ENCODE data around the gene ABLIM1. TPM values are rescaled to one million over a fixed set of nuclear protein-coding genes. Genes with fewer than 3 reads are reported as not detected.

ABLIM1 gene
- total and polyA plus RNA-seq, 10 of the 15 experiments (the other 5 are each of a cell fraction or from before 2014, with no cell fraction given): 14.2 to 50.5 (median 28.1) TPM

DNA sequence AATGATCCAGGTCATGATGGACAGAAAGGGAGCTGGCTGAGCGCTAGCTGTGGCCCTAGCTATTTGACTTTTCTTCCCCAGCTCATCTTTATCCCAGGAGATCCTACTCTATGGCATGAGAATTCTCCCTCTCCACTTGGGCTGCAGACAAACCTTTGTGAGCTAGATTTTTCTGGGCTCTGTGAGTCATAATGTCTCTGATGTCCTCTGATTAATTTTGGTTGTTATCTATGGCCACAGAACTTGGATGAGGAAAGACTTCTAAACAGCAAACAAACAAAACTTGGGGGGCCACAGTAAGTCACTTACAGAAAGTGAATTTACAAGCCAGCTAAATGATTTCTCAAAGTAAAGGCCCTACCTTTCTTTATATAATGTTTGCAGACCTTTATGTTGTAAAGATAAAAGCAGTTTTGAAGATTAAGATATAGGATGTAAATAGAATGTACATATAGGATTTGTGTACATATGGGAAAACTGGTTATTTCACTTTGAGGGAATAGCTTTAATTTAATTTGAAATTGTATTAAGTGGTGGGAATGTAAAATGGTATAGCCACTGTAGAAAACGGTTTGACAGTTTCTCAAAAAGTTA, 10.4 kb downstream of the ABLIM1 start (continued):
- TF ChIP-seq, protein P1, sequence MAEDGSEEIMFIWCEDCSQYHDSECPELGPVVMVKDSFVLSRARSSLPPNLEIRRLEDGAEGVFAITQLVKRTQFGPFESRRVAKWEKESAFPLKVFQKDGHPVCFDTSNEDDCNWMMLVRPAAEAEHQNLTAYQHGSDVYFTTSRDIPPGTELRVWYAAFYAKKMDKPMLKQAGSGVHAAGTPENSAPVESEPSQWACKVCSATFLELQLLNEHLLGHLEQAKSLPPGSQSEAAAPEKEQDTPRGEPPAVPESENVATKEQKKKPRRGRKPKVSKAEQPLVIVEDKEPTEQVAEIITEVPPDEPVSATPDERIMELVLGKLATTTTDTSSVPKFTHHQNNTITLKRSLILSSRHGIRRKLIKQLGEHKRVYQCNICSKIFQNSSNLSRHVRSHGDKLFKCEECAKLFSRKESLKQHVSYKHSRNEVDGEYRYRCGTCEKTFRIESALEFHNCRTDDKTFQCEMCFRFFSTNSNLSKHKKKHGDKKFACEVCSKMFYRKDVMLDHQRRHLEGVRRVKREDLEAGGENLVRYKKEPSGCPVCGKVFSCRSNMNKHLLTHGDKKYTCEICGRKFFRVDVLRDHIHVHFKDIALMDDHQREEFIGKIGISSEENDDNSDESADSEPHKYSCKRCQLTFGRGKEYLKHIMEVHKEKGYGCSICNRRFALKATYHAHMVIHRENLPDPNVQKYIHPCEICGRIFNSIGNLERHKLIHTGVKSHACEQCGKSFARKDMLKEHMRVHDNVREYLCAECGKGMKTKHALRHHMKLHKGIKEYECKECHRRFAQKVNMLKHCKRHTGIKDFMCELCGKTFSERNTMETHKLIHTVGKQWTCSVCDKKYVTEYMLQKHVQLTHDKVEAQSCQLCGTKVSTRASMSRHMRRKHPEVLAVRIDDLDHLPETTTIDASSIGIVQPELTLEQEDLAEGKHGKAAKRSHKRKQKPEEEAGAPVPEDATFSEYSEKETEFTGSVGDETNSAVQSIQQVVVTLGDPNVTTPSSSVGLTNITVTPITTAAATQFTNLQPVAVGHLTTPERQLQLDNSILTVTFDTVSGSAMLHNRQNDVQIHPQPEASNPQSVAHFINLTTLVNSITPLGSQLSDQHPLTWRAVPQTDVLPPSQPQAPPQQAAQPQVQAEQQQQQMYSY (CRISPR knock-in tag; IDR thresholded peaks at IDR 0.05): no peak
- TF ChIP-seq, protein P2, sequence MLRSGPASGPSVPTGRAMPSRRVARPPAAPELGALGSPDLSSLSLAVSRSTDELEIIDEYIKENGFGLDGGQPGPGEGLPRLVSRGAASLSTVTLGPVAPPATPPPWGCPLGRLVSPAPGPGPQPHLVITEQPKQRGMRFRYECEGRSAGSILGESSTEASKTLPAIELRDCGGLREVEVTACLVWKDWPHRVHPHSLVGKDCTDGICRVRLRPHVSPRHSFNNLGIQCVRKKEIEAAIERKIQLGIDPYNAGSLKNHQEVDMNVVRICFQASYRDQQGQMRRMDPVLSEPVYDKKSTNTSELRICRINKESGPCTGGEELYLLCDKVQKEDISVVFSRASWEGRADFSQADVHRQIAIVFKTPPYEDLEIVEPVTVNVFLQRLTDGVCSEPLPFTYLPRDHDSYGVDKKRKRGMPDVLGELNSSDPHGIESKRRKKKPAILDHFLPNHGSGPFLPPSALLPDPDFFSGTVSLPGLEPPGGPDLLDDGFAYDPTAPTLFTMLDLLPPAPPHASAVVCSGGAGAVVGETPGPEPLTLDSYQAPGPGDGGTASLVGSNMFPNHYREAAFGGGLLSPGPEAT (IDR thresholded peaks at IDR 0.05; ENCODE audit: low read depth): no peak

DNA sequence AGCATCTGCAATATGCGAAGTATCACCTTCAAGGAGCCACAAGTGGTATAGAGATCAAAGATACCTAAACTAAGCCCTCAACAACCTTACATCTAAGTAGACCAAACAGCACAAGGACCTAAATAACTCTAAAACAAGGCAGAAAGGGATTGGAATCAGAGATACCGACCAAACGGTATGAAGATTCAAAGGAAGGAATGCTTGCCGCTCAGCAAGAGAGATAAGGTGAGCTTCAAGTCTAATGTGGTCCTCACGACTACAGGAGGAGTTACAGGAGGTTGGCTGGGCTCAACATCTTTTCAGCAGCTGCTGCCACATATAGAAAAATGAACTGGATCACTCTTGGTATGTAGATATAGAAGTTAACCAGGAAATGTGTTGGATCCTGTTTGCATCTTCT, 11.6 kb downstream of the ABLIM1 start:
- no peak for ATAC-seq
- no peak overlapping the region for H2AFZ ChIP-seq (ENCODE audit: control insufficient read depth, low read depth, low read length)
- H4K20me1 ChIP-seq (ENCODE audit: control insufficient read depth, insufficient read depth): no peaks in the 10 kb centered on the region
- no peaks in the 10 kb centered on the region for H3K4me1 ChIP-seq (ENCODE audit: control insufficient read depth, insufficient read depth, low read length)
- no peak overlapping the region for H3K27ac ChIP-seq (ENCODE audit: control insufficient read depth, insufficient read depth)
- ChIA-PET SMC1A (ENCODE audit: uncharacterized antibody, unreplicated experiment) (no interaction called here), RAD21 (ENCODE audit: unreplicated experiment) (no interaction called here), POLR2A (no interaction called here), CTCF (no interaction called here)
- no peak for FAIRE-seq
- no peak overlapping the region for H3K4me3 ChIP-seq
- no peak for DNase-seq (ENCODE audit: low read depth, low spot score)
- no peaks in the 10 kb centered on the region for H3K36me3 ChIP-seq (ENCODE audit: control insufficient read depth in 2 of 2, insufficient read depth in 2 of 2, low read length in 1 of 2)
- no peak overlapping the region for H3K9ac ChIP-seq (ENCODE audit: control insufficient read depth, insufficient read depth, low read length)
- H3K4me2 ChIP-seq (ENCODE audit: control insufficient read depth, insufficient read depth): no peak overlapping the region
- in situ Hi-C loops (cut with MboI) (no loop called here), intact Hi-C loops (cut with micrococcal nuclease; ENCODE audit: unreplicated experiment) (no loop called here)
- 37% methylated on average over 5 of the region's 5 CpGs for WGBS (ENCODE audit: insufficient coverage, insufficient replicate concordance, low lambda C conversion rate, missing lambda C conversion rate)
- no TSS peak for BruUV-seq (replicated peaks)
- H3K9me3 ChIP-seq (replicated peaks; ENCODE audit: control insufficient read depth, insufficient read depth, low read length): no peaks in the 10 kb centered on the region
- H3K27me3 ChIP-seq (replicated peaks in 1 of 2; ENCODE audit: control insufficient read depth in 2 of 2, insufficient read depth in 2 of 2, low read length in 1 of 2): no peaks in the 10 kb centered on the region; a peak in 1 of 4 replicates
- no peaks in the 10 kb centered on the region for H3K79me2 ChIP-seq (ENCODE audit: control insufficient read depth, insufficient read depth, low read length)
- TF ChIP-seq, protein P2 (IDR thresholded peaks at IDR 0.05; ENCODE audit: low read depth): no peak
- no peak for TF ChIP-seq CREB1 (IDR thresholded peaks at IDR 0.05; ENCODE audit: low read depth)
- TF ChIP-seq, protein P3, sequence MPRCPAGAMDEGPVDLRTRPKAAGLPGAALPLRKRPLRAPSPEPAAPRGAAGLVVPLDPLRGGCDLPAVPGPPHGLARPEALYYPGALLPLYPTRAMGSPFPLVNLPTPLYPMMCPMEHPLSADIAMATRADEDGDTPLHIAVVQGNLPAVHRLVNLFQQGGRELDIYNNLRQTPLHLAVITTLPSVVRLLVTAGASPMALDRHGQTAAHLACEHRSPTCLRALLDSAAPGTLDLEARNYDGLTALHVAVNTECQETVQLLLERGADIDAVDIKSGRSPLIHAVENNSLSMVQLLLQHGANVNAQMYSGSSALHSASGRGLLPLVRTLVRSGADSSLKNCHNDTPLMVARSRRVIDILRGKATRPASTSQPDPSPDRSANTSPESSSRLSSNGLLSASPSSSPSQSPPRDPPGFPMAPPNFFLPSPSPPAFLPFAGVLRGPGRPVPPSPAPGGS (IDR thresholded peaks at IDR 0.05; ENCODE audit: borderline replicate concordance, insufficient read depth, low read depth, low read length, poor library complexity, severe bottlenecking): no peak
- TF ChIP-seq STAT1 (conservative IDR thresholded peaks at IDR 0.05): no peak
- TF ChIP-seq STAT3 (IDR thresholded peaks at IDR 0.05; ENCODE audit: low read depth, low read length): no peak
- TF ChIP-seq BCL11A (IDR thresholded peaks at IDR 0.05; ENCODE audit: low read depth, low read length): no peak
- TF ChIP-seq, protein P4, sequence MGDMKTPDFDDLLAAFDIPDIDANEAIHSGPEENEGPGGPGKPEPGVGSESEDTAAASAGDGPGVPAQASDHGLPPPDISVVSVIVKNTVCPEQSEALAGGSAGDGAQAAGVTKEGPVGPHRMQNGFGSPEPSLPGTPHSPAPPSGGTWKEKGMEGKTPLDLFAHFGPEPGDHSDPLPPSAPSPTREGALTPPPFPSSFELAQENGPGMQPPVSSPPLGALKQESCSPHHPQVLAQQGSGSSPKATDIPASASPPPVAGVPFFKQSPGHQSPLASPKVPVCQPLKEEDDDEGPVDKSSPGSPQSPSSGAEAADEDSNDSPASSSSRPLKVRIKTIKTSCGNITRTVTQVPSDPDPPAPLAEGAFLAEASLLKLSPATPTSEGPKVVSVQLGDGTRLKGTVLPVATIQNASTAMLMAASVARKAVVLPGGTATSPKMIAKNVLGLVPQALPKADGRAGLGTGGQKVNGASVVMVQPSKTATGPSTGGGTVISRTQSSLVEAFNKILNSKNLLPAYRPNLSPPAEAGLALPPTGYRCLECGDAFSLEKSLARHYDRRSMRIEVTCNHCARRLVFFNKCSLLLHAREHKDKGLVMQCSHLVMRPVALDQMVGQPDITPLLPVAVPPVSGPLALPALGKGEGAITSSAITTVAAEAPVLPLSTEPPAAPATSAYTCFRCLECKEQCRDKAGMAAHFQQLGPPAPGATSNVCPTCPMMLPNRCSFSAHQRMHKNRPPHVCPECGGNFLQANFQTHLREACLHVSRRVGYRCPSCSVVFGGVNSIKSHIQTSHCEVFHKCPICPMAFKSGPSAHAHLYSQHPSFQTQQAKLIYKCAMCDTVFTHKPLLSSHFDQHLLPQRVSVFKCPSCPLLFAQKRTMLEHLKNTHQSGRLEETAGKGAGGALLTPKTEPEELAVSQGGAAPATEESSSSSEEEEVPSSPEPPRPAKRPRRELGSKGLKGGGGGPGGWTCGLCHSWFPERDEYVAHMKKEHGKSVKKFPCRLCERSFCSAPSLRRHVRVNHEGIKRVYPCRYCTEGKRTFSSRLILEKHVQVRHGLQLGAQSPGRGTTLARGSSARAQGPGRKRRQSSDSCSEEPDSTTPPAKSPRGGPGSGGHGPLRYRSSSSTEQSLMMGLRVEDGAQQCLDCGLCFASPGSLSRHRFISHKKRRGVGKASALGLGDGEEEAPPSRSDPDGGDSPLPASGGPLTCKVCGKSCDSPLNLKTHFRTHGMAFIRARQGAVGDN (IDR thresholded peaks at IDR 0.05): no peak
- no peak for TF ChIP-seq HCFC1 (IDR thresholded peaks at IDR 0.05; ENCODE audit: low read length)
